NT2/D1 (cell line): ENCODE data around the gene ROCK2.

Experiments used
- DNase-seq: peaks from one replicate; pipeline ENCODE4 v3.0.0-alpha.2; 2011; ENCODE audit warnings: low read depth, low spot score
- H3K27me3 ChIP-seq: 2 replicates; pipeline ENCODE4 v1.6.0; 2011; ENCODE audit warnings: mild to moderate bottlenecking; ENCODE audit not compliant: insufficient read length, insufficient read depth
- H3K36me3 ChIP-seq: 2 replicates; pipeline ENCODE4 v1.6.1; 2011; ENCODE audit warnings: mild to moderate bottlenecking, low read length, mixed read lengths; ENCODE audit not compliant: insufficient read depth, insufficient read length
- H3K4me1 ChIP-seq: 2 replicates; pipeline ENCODE4 v1.5.1; 2011; ENCODE audit not compliant: insufficient read depth, insufficient read length
- H3K4me3 ChIP-seq: 2 replicates; pipeline ENCODE4 v1.5.1; 2011; ENCODE audit warnings: low read depth; ENCODE audit not compliant: insufficient read length
- H3K9ac ChIP-seq: 2 replicates; pipeline ENCODE4 v1.6.0; 2011; ENCODE audit warnings: low read depth; ENCODE audit not compliant: insufficient read length
- H3K9me3 ChIP-seq: 2 replicates; pipeline ENCODE4 v1.5.1; 2011; ENCODE audit warnings: mild to moderate bottlenecking, low read length; ENCODE audit not compliant: insufficient read depth
- SUZ12 ChIP-seq: IDR thresholded peaks from 2 replicates; pipeline ENCODE4 v1.6.1; 2011; ENCODE audit not compliant: insufficient read length, insufficient read depth; ENCODE audit errors: extremely low read depth
- YY1 ChIP-seq: IDR thresholded peaks from 2 replicates; pipeline ENCODE4 v1.6.1; 2011; ENCODE audit not compliant: insufficient read length, insufficient read depth
- ZNF274 ChIP-seq: IDR thresholded peaks from 2 replicates; pipeline ENCODE4 v1.6.1; 2011; ENCODE audit warnings: mild to moderate bottlenecking, low read depth, low read length

ROCK2 gene

GRCh38 chr2:11201969-11202368, 142.5 kb downstream of the ROCK2 start:
- H3K9ac ChIP-seq, result no peak overlapping the region
- H3K4me3 ChIP-seq, result no peak overlapping the region
- no peaks in the 10 kb centered on the region for H3K27me3 ChIP-seq
- TF ChIP-seq SUZ12 (no peak), ZNF274 (no peak), YY1 (no peak)
- H3K36me3 ChIP-seq, result peaks cover 45% of the 10 kb centered on the region
- H3K9me3 ChIP-seq, result no peaks in the 10 kb centered on the region
- no peak for DNase-seq
- no peaks in the 10 kb centered on the region for H3K4me1 ChIP-seq

- TF ChIP-seq ZNF274, result no peak
- no peak for TF ChIP-seq YY1
- no peak for TF ChIP-seq SUZ12
- Histone ChIP-seq H3K9ac (no peak overlapping the region), H3K27me3 (no peaks in the 10 kb centered on the region), H3K9me3 (no peaks in the 10 kb centered on the region), H3K4me1 (no peaks in the 10 kb centered on the region), H3K4me3 (no peak overlapping the region), H3K36me3 (peaks cover 55% of the 10 kb centered on the region)
- DNase-seq, result no peak
Measured at GRCh38 chr2:11200651-11201050, 143.8 kb downstream of the ROCK2 start.

GRCh38 chr2:11196246-11196645, 148.2 kb downstream of the ROCK2 start:
- Histone ChIP-seq H3K27me3 (no peaks in the 10 kb centered on the region), H3K4me1 (no peaks in the 10 kb centered on the region), H3K9ac (no peak overlapping the region), H3K9me3 (no peaks in the 10 kb centered on the region), H3K36me3 (peaks cover 64% of the 10 kb centered on the region), H3K4me3 (no peak overlapping the region)
- TF ChIP-seq YY1 (no peak), ZNF274 (no peak), SUZ12 (no peak)
- DNase-seq, result no peak

GRCh38 chr2:11187731-11188130, 156.7 kb downstream of the ROCK2 start:
- Histone ChIP-seq H3K4me3 (no peak overlapping the region), H3K4me1 (no peaks in the 10 kb centered on the region), H3K9ac (no peak overlapping the region), H3K36me3 (peaks cover 42% of the 10 kb centered on the region), H3K27me3 (no peaks in the 10 kb centered on the region), H3K9me3 (no peaks in the 10 kb centered on the region)
- TF ChIP-seq YY1 (no peak), SUZ12 (no peak), ZNF274 (no peak)
- no peak for DNase-seq

GRCh38 chr2:11187083-11187619, 157.3 kb downstream of the ROCK2 start:
- Histone ChIP-seq H3K27me3 (no peaks in the 10 kb centered on the region), H3K4me1 (no peaks in the 10 kb centered on the region), H3K4me3 (no peak overlapping the region), H3K36me3 (peaks cover 43% of the 10 kb centered on the region), H3K9ac (no peak overlapping the region), H3K9me3 (no peaks in the 10 kb centered on the region)
- TF ChIP-seq SUZ12 (no peak), ZNF274 (no peak), YY1 (no peak)
- no peak for DNase-seq

- H3K9ac ChIP-seq, result no peak overlapping the region
- no peaks in the 10 kb centered on the region for H3K9me3 ChIP-seq
- H3K4me3 ChIP-seq, result no peak overlapping the region
- no peak for DNase-seq
- H3K27me3 ChIP-seq, result no peaks in the 10 kb centered on the region
- peaks cover 38% of the 10 kb centered on the region for H3K36me3 ChIP-seq
- TF ChIP-seq SUZ12 (no peak), YY1 (no peak), ZNF274 (no peak)
- H3K4me1 ChIP-seq, result no peaks in the 10 kb centered on the region
Measured at GRCh38 chr2:11186145-11186544, 158.3 kb downstream of the ROCK2 start.

- Histone ChIP-seq H3K36me3 (peaks cover 23% of the 10 kb centered on the region), H3K9ac (no peak overlapping the region), H3K9me3 (no peaks in the 10 kb centered on the region), H3K27me3 (no peaks in the 10 kb centered on the region), H3K4me1 (no peaks in the 10 kb centered on the region), H3K4me3 (no peak overlapping the region)
- DNase-seq, result no peak
- TF ChIP-seq ZNF274, result no peak
- no peak for TF ChIP-seq SUZ12
- no peak for TF ChIP-seq YY1
Measured at GRCh38 chr2:11182951-11183350, 161.5 kb downstream of the ROCK2 start.
